Prostate gland (tissue), 2 donors: ENCODE data around the gene POC1B.

Experiments
- CTCF ChIP-seq, 4 experiments: fragments of 200-600 bp in 2 of 4; fragments of 450-650 bp in 2 of 4; sonication (generic) in 2 of 4; IDR thresholded peaks; 1 replicate in 3 of 4; 2 replicates in 1 of 4; pipeline ENCODE4 v1.5.1; 2016 to 2019; ENCODE audit warnings: antibody characterized with exemption in 4 of 4, mild to moderate bottlenecking in 2 of 4, moderate library complexity in 2 of 4
- POLR2AphosphoS5 ChIP-seq: sonication (generic); formaldehyde crosslinking; IDR thresholded peaks from one replicate; pipeline ENCODE4 v1.6.1; 2017; ENCODE audit warnings: antibody characterized with exemption

DNA sequence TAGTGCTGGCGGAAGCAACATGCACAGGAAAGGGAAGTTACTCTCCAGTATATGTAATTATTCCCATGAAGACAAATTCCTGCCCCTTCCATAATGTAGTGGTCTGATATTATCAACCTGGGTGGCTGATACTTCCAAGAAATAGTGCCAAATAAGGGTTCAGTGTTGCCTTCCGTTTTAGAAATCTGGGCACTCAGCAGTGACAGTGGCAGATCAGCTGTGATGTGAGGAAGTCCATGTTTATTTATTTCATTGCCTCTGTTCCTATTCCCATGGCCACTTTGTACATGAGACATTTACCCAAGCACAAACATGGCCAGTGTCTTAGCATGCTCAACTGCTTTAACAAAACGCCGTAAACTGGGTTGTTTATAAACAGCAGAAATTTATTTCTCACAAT, 20.3 kb upstream of the POC1B start:
- no peak for TF ChIP-seq CTCF (IDR thresholded peaks at IDR 0.05)
- no peak for TF ChIP-seq POLR2AphosphoS5
